ENCODE data around the gene DENND1A. TPM values are rescaled to one million over a fixed set of nuclear protein-coding genes. Genes with fewer than 3 reads are reported as not detected.

DENND1A gene
- total RNA-seq, 1 donor from 2014 or later = 12.7 TPM

DNA sequence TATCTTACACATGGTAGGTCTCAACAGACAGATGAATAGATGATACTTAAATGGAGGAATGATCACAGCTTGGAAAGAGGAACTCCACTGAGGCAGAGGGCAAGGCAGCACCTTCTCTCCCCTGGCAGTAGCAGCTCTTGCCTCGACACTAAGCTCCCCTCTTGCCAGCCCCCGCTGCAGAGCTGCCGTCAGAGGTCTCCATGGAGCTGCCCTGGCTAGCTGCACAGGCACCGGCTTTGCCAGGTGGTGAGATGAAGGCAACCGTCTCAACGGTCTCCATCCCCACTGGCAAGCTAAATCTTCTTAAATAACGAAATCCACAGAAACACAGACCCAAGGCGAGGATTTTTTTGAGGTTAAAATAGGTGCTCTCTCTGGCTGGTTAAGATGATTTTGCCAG lies 492.7 kb downstream of the DENND1A start:
- peaks cover 8% of the 10 kb centered on the region for H3K27me3 Mint-ChIP-seq (ENCODE audit: low read depth, unreplicated experiment)
- peaks cover 8% of the 10 kb centered on the region for H3K36me3 Mint-ChIP-seq (ENCODE audit: low read depth, unreplicated experiment)
- no peaks in the 10 kb centered on the region for H3K27me3 ChIP-seq (ENCODE audit: insufficient read depth, low read length)
- no peaks in the 10 kb centered on the region for H3K36me3 ChIP-seq (ENCODE audit: insufficient read depth, low read length)
- DNase-seq (ENCODE audit: low read depth) = no peak
- H3K9ac ChIP-seq (ENCODE audit: low read length) = no peak overlapping the region
- no peaks in the 10 kb centered on the region for H3K9me3 Mint-ChIP-seq (ENCODE audit: unreplicated experiment)
- no peak overlapping the region for H3K4me3 Mint-ChIP-seq (ENCODE audit: unreplicated experiment)
- TF ChIP-seq CTCF (IDR thresholded peaks at IDR 0.05; ENCODE audit: insufficient read depth, low read depth, low read length) = no peak
- no peak for TF ChIP-seq EZH2 (IDR thresholded peaks at IDR 0.05; ENCODE audit: insufficient read depth, low read length)
- H3K4me1 Mint-ChIP-seq (ENCODE audit: low read depth, unreplicated experiment) = peaks cover 12% of the 10 kb centered on the region
- no peak overlapping the region for H3K4me2 ChIP-seq (ENCODE audit: low read length)
- no peak for FAIRE-seq
- H3K79me2 ChIP-seq (ENCODE audit: insufficient read depth, low read length) = no peaks in the 10 kb centered on the region
- H3K27ac Mint-ChIP-seq (ENCODE audit: unreplicated experiment) = no peak overlapping the region
- no peak overlapping the region for H3K27ac ChIP-seq (ENCODE audit: low read depth, low read length)
- peaks cover 10% of the 10 kb centered on the region for H3K4me1 ChIP-seq (ENCODE audit: insufficient read depth, low read length)
- no peaks in the 10 kb centered on the region for H3K9me3 ChIP-seq (ENCODE audit: insufficient read depth, low read depth, low read length)
- no peak overlapping the region for H2AFZ ChIP-seq (ENCODE audit: low read depth, low read length)
- H3K4me3 ChIP-seq (ENCODE audit: insufficient read depth, low read depth, low read length) = no peak overlapping the region
- H4K20me1 ChIP-seq (ENCODE audit: insufficient read depth, low read length) = no peaks in the 10 kb centered on the region

- Mint-ChIP-seq H3K4me3 (ENCODE audit: unreplicated experiment) (no peak overlapping the region), H3K9me3 (ENCODE audit: unreplicated experiment) (no peaks in the 10 kb centered on the region), H3K27me3 (ENCODE audit: low read depth, unreplicated experiment) (peaks cover 11% of the 10 kb centered on the region), H3K27ac (ENCODE audit: unreplicated experiment) (no peak overlapping the region), H3K4me1 (ENCODE audit: low read depth, unreplicated experiment) (peaks cover 12% of the 10 kb centered on the region), H3K36me3 (ENCODE audit: low read depth, unreplicated experiment) (peaks cover 10% of the 10 kb centered on the region)
- Histone ChIP-seq H3K79me2 (ENCODE audit: insufficient read depth, low read length) (no peaks in the 10 kb centered on the region), H3K4me1 (ENCODE audit: insufficient read depth, low read length) (peaks cover 10% of the 10 kb centered on the region), H3K4me2 (ENCODE audit: low read length) (no peak overlapping the region), H3K9me3 (ENCODE audit: insufficient read depth, low read depth, low read length) (no peaks in the 10 kb centered on the region), H4K20me1 (ENCODE audit: insufficient read depth, low read length) (no peaks in the 10 kb centered on the region), H3K9ac (ENCODE audit: low read length) (no peak overlapping the region), H2AFZ (ENCODE audit: low read depth, low read length) (no peak overlapping the region), H3K36me3 (ENCODE audit: insufficient read depth, low read length) (no peaks in the 10 kb centered on the region), H3K4me3 (ENCODE audit: insufficient read depth, low read depth, low read length) (no peak overlapping the region), H3K27ac (ENCODE audit: low read depth, low read length) (no peak overlapping the region), H3K27me3 (ENCODE audit: insufficient read depth, low read length) (no peaks in the 10 kb centered on the region)
- TF ChIP-seq EZH2 (IDR thresholded peaks at IDR 0.05; ENCODE audit: insufficient read depth, low read length) (no peak), CTCF (IDR thresholded peaks at IDR 0.05; ENCODE audit: insufficient read depth, low read depth, low read length) (no peak)
- DNase-seq (ENCODE audit: low read depth) = no peak
- no peak for FAIRE-seq
Measured at GRCh38 chr9:123435471-123435870, 494.5 kb downstream of the DENND1A start.

DNA sequence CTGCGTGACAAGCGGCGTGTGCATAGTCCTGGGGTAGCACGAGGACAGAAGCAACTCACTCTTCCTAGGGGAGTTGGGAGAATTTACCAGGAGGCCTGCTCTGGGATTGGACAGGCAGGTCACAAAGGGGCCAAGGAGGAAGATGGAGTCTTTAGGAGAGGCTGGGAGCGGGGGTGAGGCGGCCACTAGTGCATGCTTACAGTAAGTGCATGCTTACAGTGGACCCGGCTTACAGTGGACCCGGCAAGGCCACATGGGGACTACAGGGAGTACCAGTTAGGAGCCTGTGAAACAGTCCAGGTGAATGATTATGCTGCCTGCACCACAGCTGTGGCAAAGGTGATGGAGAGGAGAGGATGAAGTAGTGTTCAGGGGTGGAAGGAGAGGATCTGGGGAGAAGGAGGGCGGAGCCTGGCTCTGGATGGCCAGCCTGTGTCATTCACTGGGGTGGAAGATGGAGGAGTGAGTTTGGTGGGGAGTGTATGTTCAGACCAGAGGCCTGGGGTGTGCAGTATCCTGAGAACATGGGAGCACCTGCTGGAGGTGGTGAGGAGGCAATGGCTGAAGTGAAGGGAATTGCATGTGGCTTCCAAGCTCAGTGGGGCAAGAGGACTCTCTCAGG lies 495.2 kb downstream of the DENND1A start:
- Mint-ChIP-seq H3K9me3 (ENCODE audit: unreplicated experiment) (no peaks in the 10 kb centered on the region), H3K36me3 (ENCODE audit: low read depth, unreplicated experiment) (peaks cover 15% of the 10 kb centered on the region), H3K27me3 (ENCODE audit: low read depth, unreplicated experiment) (peaks cover 11% of the 10 kb centered on the region), H3K4me1 (ENCODE audit: low read depth, unreplicated experiment) (peaks cover 12% of the 10 kb centered on the region), H3K27ac (ENCODE audit: unreplicated experiment) (no peak overlapping the region), H3K4me3 (ENCODE audit: unreplicated experiment) (no peak overlapping the region)
- H3K9ac ChIP-seq (ENCODE audit: low read length) = no peak overlapping the region
- no peak overlapping the region for H3K4me3 ChIP-seq (ENCODE audit: insufficient read depth, low read depth, low read length)
- peaks cover 10% of the 10 kb centered on the region for H3K4me1 ChIP-seq (ENCODE audit: insufficient read depth, low read length)
- H4K20me1 ChIP-seq (ENCODE audit: insufficient read depth, low read length) = no peaks in the 10 kb centered on the region
- no peak overlapping the region for H3K4me2 ChIP-seq (ENCODE audit: low read length)
- H2AFZ ChIP-seq (ENCODE audit: low read depth, low read length) = no peak overlapping the region
- H3K27me3 ChIP-seq (ENCODE audit: insufficient read depth, low read length) = no peaks in the 10 kb centered on the region
- FAIRE-seq = no peak
- H3K79me2 ChIP-seq (ENCODE audit: insufficient read depth, low read length) = no peaks in the 10 kb centered on the region
- no peaks in the 10 kb centered on the region for H3K36me3 ChIP-seq (ENCODE audit: insufficient read depth, low read length)
- no peak for DNase-seq (ENCODE audit: low read depth)
- H3K9me3 ChIP-seq (ENCODE audit: insufficient read depth, low read depth, low read length) = no peaks in the 10 kb centered on the region
- TF ChIP-seq CTCF (IDR thresholded peaks at IDR 0.05; ENCODE audit: insufficient read depth, low read depth, low read length) (no peak), EZH2 (IDR thresholded peaks at IDR 0.05; ENCODE audit: insufficient read depth, low read length) (no peak)
- H3K27ac ChIP-seq (ENCODE audit: low read depth, low read length) = no peak overlapping the region

All from astrocyte (in vitro differentiated cells and primary cell).